SU-DHL-6 (cell line): ENCODE results near the gene PTPRK.

Experiments
- H2AFZ ChIP-seq: fragments of 200-600 bp; sonication (generic); 2 replicates; pipeline ENCODE4 v1.6.1; 2014; ENCODE audit warnings: low read depth, mild to moderate bottlenecking, moderate library complexity, mixed read lengths, antibody characterized with exemption, low read length; ENCODE audit not compliant: severe bottlenecking
- H3F3A ChIP-seq: fragments of 200-600 bp; shearing (Covaris generic); 2 replicates; pipeline ENCODE4 v1.6.0; 2016; ENCODE audit warnings: antibody characterized with exemption, mild to moderate bottlenecking; ENCODE audit not compliant: insufficient read depth
- H3K27ac ChIP-seq: fragments of 200-600 bp; sonication (generic); 2 replicates; pipeline ENCODE4 v1.5.1; 2016; ENCODE audit warnings: low read depth, mild to moderate bottlenecking, low read length, moderate library complexity, mixed read lengths
- H3K27me3 ChIP-seq: fragments of 200-600 bp; sonication (generic), shearing (Covaris generic); 2 replicates; pipeline ENCODE4 v1.6.0; 2014; ENCODE audit warnings: mild to moderate bottlenecking, low read length
- H3K36me3 ChIP-seq: fragments of 200-600 bp; sonication (generic); 2 replicates; pipeline ENCODE4 v1.6.1; 2014; ENCODE audit warnings: mild to moderate bottlenecking, low read length, mixed read lengths
- H3K4me2 ChIP-seq: fragments of 300-600, 200-600 bp; shearing (Covaris generic), sonication (generic); 2 replicates; pipeline ENCODE4 v1.6.0; 2014; ENCODE audit warnings: low read length, low read depth, mild to moderate bottlenecking; ENCODE audit not compliant: poor library complexity, severe bottlenecking
- H3K4me3 ChIP-seq: fragments of 200-600 bp; sonication (generic); 2 replicates; pipeline ENCODE4 v1.5.1; 2014; ENCODE audit warnings: antibody characterized with exemption, low read length, mild to moderate bottlenecking, mixed read lengths; ENCODE audit not compliant: insufficient read depth, poor library complexity, severe bottlenecking
- H3K79me2 ChIP-seq: fragments of 200-600 bp; sonication (generic); 2 replicates; pipeline ENCODE4 v1.6.1; 2014; ENCODE audit warnings: mild to moderate bottlenecking, low read length, moderate library complexity; ENCODE audit not compliant: insufficient read depth
- H3K9ac ChIP-seq: fragments of 200-600 bp; sonication (generic); 2 replicates; pipeline ENCODE4 v1.7.0; 2014; ENCODE audit warnings: mild to moderate bottlenecking, low read length
- H3K9me2 ChIP-seq: fragments of 200-600 bp; sonication (generic); replicated peaks from 2 replicates; pipeline ENCODE4 v1.6.1; 2014; ENCODE audit warnings: low read length; ENCODE audit not compliant: insufficient read depth
- H3K9me3 ChIP-seq: fragments of 200-600 bp; sonication (generic); 2 replicates; pipeline ENCODE4 v1.6.1; 2014; ENCODE audit warnings: low read length, mixed read lengths; ENCODE audit not compliant: insufficient read depth
- H4K20me1 ChIP-seq: fragments of 200-600 bp; sonication (generic); 2 replicates; pipeline ENCODE4 v1.6.1; 2014; ENCODE audit warnings: low read depth, mild to moderate bottlenecking, antibody characterized with exemption, low read length, moderate library complexity, mixed read lengths
- CTCF ChIP-seq: fragments of 200-600 bp; sonication (generic); IDR thresholded peaks from one replicate; pipeline ENCODE4 v1.5.1; 2017; ENCODE audit warnings: antibody characterized with exemption, mild to moderate bottlenecking, low read length, moderate library complexity; ENCODE audit not compliant: insufficient read depth, poor library complexity, severe bottlenecking
- EZH2phosphoT487 ChIP-seq: fragments of 200-600 bp; sonication (generic), shearing (Covaris generic); conservative IDR thresholded peaks from 2 replicates; pipeline ENCODE4 v1.6.1; 2018; ENCODE audit warnings: mild to moderate bottlenecking, antibody characterized with exemption, low read length, moderate library complexity, mixed read lengths

PTPRK gene

GRCh38 chr6:127971386-127971785 lies 549.0 kb downstream of the PTPRK start:
- Histone ChIP-seq H3K27ac (no peak overlapping the region), H3K79me2 (no peaks in the 10 kb centered on the region), H3K36me3 (no peaks in the 10 kb centered on the region), H3K4me2 (no peak overlapping the region), H3K9me2 (no peaks in the 10 kb centered on the region; the same call in 1 of the 2 replicates), H2AFZ (no peak overlapping the region), H3K4me3 (no peak overlapping the region), H3K9me3 (no peaks in the 10 kb centered on the region), H4K20me1 (no peaks in the 10 kb centered on the region), H3K9ac (no peak overlapping the region), H3F3A (no peaks in the 10 kb centered on the region), H3K27me3 (no peaks in the 10 kb centered on the region)
- TF ChIP-seq CTCF = no peak
- TF ChIP-seq EZH2phosphoT487 = no peak

GRCh38 chr6:127969701-127970100 lies 550.7 kb downstream of the PTPRK start:
- H3K4me3 ChIP-seq = no peak overlapping the region
- H3K9ac ChIP-seq = no peak overlapping the region
- no peaks in the 10 kb centered on the region for H3K9me3 ChIP-seq
- H3K79me2 ChIP-seq = no peaks in the 10 kb centered on the region
- H3K4me2 ChIP-seq = no peak overlapping the region
- H4K20me1 ChIP-seq = no peaks in the 10 kb centered on the region
- TF ChIP-seq EZH2phosphoT487 (no peak), CTCF (no peak)
- no peaks in the 10 kb centered on the region for H3K27me3 ChIP-seq
- H3F3A ChIP-seq = no peaks in the 10 kb centered on the region
- H2AFZ ChIP-seq = no peak overlapping the region
- H3K36me3 ChIP-seq = no peaks in the 10 kb centered on the region
- no peak overlapping the region for H3K27ac ChIP-seq
- H3K9me2 ChIP-seq = no peaks in the 10 kb centered on the region; the same call in 1 of the 2 replicates

- no peaks in the 10 kb centered on the region for H3K36me3 ChIP-seq
- no peaks in the 10 kb centered on the region; the same call in 1 of the 2 replicates for H3K9me2 ChIP-seq
- no peaks in the 10 kb centered on the region for H3K9me3 ChIP-seq
- H3K9ac ChIP-seq = no peak overlapping the region
- no peaks in the 10 kb centered on the region for H4K20me1 ChIP-seq
- H3F3A ChIP-seq = no peaks in the 10 kb centered on the region
- H3K27ac ChIP-seq = no peak overlapping the region
- no peak overlapping the region for H3K4me3 ChIP-seq
- no peak overlapping the region for H2AFZ ChIP-seq
- H3K27me3 ChIP-seq = no peaks in the 10 kb centered on the region
- H3K79me2 ChIP-seq = no peaks in the 10 kb centered on the region
- H3K4me2 ChIP-seq = no peak overlapping the region
- TF ChIP-seq EZH2phosphoT487 (no peak), CTCF (no peak)
Measured at GRCh38 chr6:127968394-127968793, 552.0 kb downstream of the PTPRK start.

GRCh38 chr6:127967708-127968107 lies 552.7 kb downstream of the PTPRK start:
- Histone ChIP-seq H3K27me3 (no peaks in the 10 kb centered on the region), H2AFZ (no peak overlapping the region), H3K9me2 (no peaks in the 10 kb centered on the region; the same call in 1 of the 2 replicates), H3K4me3 (no peak overlapping the region), H3K36me3 (no peaks in the 10 kb centered on the region), H3K4me2 (no peak overlapping the region), H3F3A (no peaks in the 10 kb centered on the region), H3K79me2 (no peaks in the 10 kb centered on the region), H3K9me3 (no peaks in the 10 kb centered on the region), H4K20me1 (no peaks in the 10 kb centered on the region), H3K27ac (no peak overlapping the region), H3K9ac (no peak overlapping the region)
- TF ChIP-seq EZH2phosphoT487 = no peak
- no peak for TF ChIP-seq CTCF
